Measurements from ENCODE around the gene NUDT9. TPM values are rescaled to one million over a fixed set of nuclear protein-coding genes. Genes with fewer than 3 reads are reported as not detected.
"Not testable (repeated sequence)": the region's sequence is repeated elsewhere in the genome, so short reads cannot be mapped to it uniquely, and the experiment has no call there.

NUDT9 gene
- total RNA-seq, 4 donors from 2014 or later = 14.7 to 19.1 (median 17.1) TPM

GRCh38 chr4:87382931-87383330, 39.4 kb upstream of the NUDT9 start:
- no peak for DNase-seq
- H3K27me3 ChIP-seq = no peaks in the 10 kb centered on the region
- H3K9me3 ChIP-seq = no peaks in the 10 kb centered on the region
- no peak overlapping the region for H3K27ac ChIP-seq
- H3K4me3 ChIP-seq = no peak overlapping the region
- WGBS, 2 donors = 88 to 89% methylated on average over 3 of the region's 3 CpGs
- TF ChIP-seq POLR2A (IDR thresholded peaks at IDR 0.05) (no peak), CTCF (IDR thresholded peaks at IDR 0.05) (no peak)
- intact Hi-C loops (cut with DNase I) = no loop called here
- H3K4me1 ChIP-seq = peaks cover 0 to 16% (median 0%) of the 10 kb centered on the region in 3 donors
- peaks cover 0 to 26% (median 0%) of the 10 kb centered on the region in 3 donors for H3K36me3 ChIP-seq

GRCh38 chr4:87384466-87385132, 37.8 kb upstream of the NUDT9 start:
- H3K27ac ChIP-seq; H3K9me3 ChIP-seq; H3K4me3 ChIP-seq; DNase-seq; H3K27me3 ChIP-seq; intact Hi-C loops (cut with DNase I): not testable (repeated sequence)
- Histone ChIP-seq H3K4me1 (peaks cover 0 to 31% (median 6%) of the 10 kb centered on the region in 3 donors), H3K36me3 (peaks cover 0 to 26% (median 0%) of the 10 kb centered on the region in 3 donors)
- WGBS, 2 donors = 83 to 93% methylated on average over 9 of the region's 9 CpGs

- H3K4me1 ChIP-seq = peaks cover 0 to 49% (median 6%) of the 10 kb centered on the region in 3 donors
- peaks cover 0 to under 1% (median 0%) of the 10 kb centered on the region in 3 donors for H3K36me3 ChIP-seq
- H3K4me3 ChIP-seq = peak overlapping the region in 1 of 4 donors; percentile 12
- intact Hi-C loops (cut with DNase I) = no loop called here
- no peaks in the 10 kb centered on the region for H3K9me3 ChIP-seq
- no peak for DNase-seq
- no peak overlapping the region for H3K27ac ChIP-seq
- TF ChIP-seq POLR2A (IDR thresholded peaks at IDR 0.05) = no peak
- H3K27me3 ChIP-seq = no peaks in the 10 kb centered on the region
- WGBS, 2 donors = 76 to 98% methylated on average over 3 of the region's 3 CpGs
These were observed 35.1 kb upstream of the NUDT9 start for GRCh38 chr4:87387237-87387636.

- Histone ChIP-seq H3K9me3 (no peaks in the 10 kb centered on the region), H3K27me3 (no peaks in the 10 kb centered on the region), H3K4me1 (peaks cover 0 to 47% (median 6%) of the 10 kb centered on the region in 3 donors), H3K4me3 (peak overlapping the region in 2 of 4 donors; percentile 60 to 74), H3K27ac (no peak overlapping the region), H3K36me3 (no peaks in the 10 kb centered on the region)
- intact Hi-C loops (cut with DNase I) = no loop called here
- no peak for DNase-seq
- WGBS, 2 donors = 68 to 80% methylated on average over 3 of the region's 3 CpGs
- no peak for TF ChIP-seq CTCF (IDR thresholded peaks at IDR 0.05)
- TF ChIP-seq POLR2A (IDR thresholded peaks at IDR 0.05) = no peak
These were observed 33.5 kb upstream of the NUDT9 start for GRCh38 chr4:87388901-87389300.

GRCh38 chr4:87390055-87390454, 32.3 kb upstream of the NUDT9 start:
- Histone ChIP-seq H3K4me1 (peaks cover 0 to 47% (median 6%) of the 10 kb centered on the region in 3 donors), H3K27ac (peak overlapping the region in 2 of 4 donors; percentile 88 to 89), H3K4me3 (peak overlapping the region; percentile 47 to 74 (median 64))
- DNase-seq; H3K36me3 ChIP-seq; H3K9me3 ChIP-seq; H3K27me3 ChIP-seq; intact Hi-C loops (cut with DNase I): not testable (repeated sequence)
- WGBS, 2 donors = 67 to 69% methylated on average over 18 to 20 of the region's 20 CpGs

- TF ChIP-seq POLR2A (IDR thresholded peaks at IDR 0.05) (no peak), CTCF (IDR thresholded peaks at IDR 0.05) (no peak)
- Histone ChIP-seq H3K36me3 (no peaks in the 10 kb centered on the region), H3K4me1 (peaks cover 0 to 47% (median 6%) of the 10 kb centered on the region in 3 donors), H3K9me3 (no peaks in the 10 kb centered on the region), H3K27ac (peak overlapping the region; percentile 72 to 89 (median 88)), H3K27me3 (no peaks in the 10 kb centered on the region), H3K4me3 (peak overlapping the region; percentile 47 to 74 (median 64))
- DNase-seq = no peak
- intact Hi-C loops (cut with DNase I) = no loop called here
These were observed 31.9 kb upstream of the NUDT9 start for GRCh38 chr4:87390551-87390890.

Measured in esophagus squamous epithelium (tissue), 5 donors.